GM12892 (cell line): ENCODE measurements around the gene ZNF44.

Experiments
- POLR2A ChIP-seq: IDR thresholded peaks from 2 replicates; pipeline ENCODE4 v1.6.1; 2011; ENCODE audit warnings: low read depth, low read length, control low read depth
- POLR2AphosphoS5 ChIP-seq: IDR thresholded peaks from 2 replicates; pipeline ENCODE4 v1.6.1; 2011; ENCODE audit warnings: low read depth, low read length, control low read depth
- TAF1 ChIP-seq: IDR thresholded peaks from 2 replicates; pipeline ENCODE4 v1.6.1; 2011; ENCODE audit warnings: low read depth, mild to moderate bottlenecking, control low read depth, low read length, borderline replicate concordance

GRCh38 chr19:12284631-12285030 lies 10.1 kb downstream of the ZNF44 start:
- TF ChIP-seq POLR2AphosphoS5 = no peak
- TF ChIP-seq POLR2A = no peak
- TF ChIP-seq TAF1 = no peak
